ENCODE results near the gene SHROOM3.

The SHROOM3 gene

GRCh38 chr4:76568262-76568661 is 133.2 kb downstream of the SHROOM3 start:
- no peaks in the 10 kb centered on the region for H3K36me3 Mint-ChIP-seq
- peaks cover 4% of the 10 kb centered on the region for H3K27me3 Mint-ChIP-seq
- H3K4me3 Mint-ChIP-seq: no peak overlapping the region
- no peak overlapping the region for H3K27ac Mint-ChIP-seq
- ATAC-seq (ENCODE audit: low read depth) (no peak), DNase-seq (ENCODE audit: low spot score in 2 of 2) (no peak)
- no peaks in the 10 kb centered on the region for H3K4me1 Mint-ChIP-seq
- no peaks in the 10 kb centered on the region for H3K9me3 Mint-ChIP-seq

DNA sequence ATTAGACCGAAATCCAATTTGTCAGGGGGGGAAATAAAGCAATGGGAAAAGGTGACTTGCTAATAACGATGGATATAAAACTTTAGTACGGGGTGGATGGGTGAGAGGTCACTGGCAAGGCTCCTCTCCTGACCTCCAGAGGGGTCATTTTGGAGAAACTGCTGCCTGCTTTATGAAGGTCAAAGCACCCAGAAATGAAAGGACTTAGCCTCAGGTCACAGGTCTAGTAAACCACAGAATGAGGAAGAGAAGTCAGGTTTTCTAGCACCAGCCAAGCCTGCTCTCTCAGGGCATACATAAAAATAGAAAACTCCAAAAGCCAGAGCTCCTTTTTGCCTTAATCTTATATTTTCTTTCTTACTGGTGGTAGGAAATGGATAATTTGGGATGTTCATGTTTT is 134.2 kb downstream of the SHROOM3 start:
- H3K36me3 Mint-ChIP-seq: no peaks in the 10 kb centered on the region
- H3K4me3 Mint-ChIP-seq: no peak overlapping the region
- no peaks in the 10 kb centered on the region for H3K4me1 Mint-ChIP-seq
- no peak for DNase-seq (ENCODE audit: low spot score in 2 of 2)
- H3K9me3 Mint-ChIP-seq: no peaks in the 10 kb centered on the region
- no peak overlapping the region for H3K27ac Mint-ChIP-seq
- no peak for ATAC-seq (ENCODE audit: low read depth)
- H3K27me3 Mint-ChIP-seq: peaks cover 5% of the 10 kb centered on the region

DNA sequence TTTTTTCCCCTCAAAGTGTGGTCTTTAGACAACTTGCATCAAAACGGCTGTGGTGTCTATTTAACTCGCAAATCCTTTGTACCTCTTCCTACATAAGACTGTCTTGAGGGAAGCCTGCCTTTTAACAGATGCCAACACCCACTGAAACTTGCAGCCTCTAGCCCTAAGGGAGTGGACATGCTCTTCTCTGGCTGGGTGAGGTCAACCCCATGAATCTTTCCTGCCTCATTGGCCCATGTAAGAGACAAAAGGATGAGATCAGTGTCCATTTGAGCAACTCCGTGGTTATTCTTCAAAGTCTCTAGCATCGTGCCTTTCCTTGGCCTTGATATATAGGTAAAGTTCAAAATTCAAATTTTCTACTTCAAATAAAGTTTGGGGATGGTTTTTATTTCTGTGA is 134.7 kb downstream of the SHROOM3 start:
- H3K27me3 Mint-ChIP-seq: peaks cover 5% of the 10 kb centered on the region
- no peak for DNase-seq (ENCODE audit: low spot score in 2 of 2)
- ATAC-seq (ENCODE audit: low read depth): no peak
- H3K36me3 Mint-ChIP-seq: no peaks in the 10 kb centered on the region
- H3K4me3 Mint-ChIP-seq: no peak overlapping the region
- H3K9me3 Mint-ChIP-seq: no peaks in the 10 kb centered on the region
- H3K27ac Mint-ChIP-seq: no peak overlapping the region
- H3K4me1 Mint-ChIP-seq: no peaks in the 10 kb centered on the region

DNA sequence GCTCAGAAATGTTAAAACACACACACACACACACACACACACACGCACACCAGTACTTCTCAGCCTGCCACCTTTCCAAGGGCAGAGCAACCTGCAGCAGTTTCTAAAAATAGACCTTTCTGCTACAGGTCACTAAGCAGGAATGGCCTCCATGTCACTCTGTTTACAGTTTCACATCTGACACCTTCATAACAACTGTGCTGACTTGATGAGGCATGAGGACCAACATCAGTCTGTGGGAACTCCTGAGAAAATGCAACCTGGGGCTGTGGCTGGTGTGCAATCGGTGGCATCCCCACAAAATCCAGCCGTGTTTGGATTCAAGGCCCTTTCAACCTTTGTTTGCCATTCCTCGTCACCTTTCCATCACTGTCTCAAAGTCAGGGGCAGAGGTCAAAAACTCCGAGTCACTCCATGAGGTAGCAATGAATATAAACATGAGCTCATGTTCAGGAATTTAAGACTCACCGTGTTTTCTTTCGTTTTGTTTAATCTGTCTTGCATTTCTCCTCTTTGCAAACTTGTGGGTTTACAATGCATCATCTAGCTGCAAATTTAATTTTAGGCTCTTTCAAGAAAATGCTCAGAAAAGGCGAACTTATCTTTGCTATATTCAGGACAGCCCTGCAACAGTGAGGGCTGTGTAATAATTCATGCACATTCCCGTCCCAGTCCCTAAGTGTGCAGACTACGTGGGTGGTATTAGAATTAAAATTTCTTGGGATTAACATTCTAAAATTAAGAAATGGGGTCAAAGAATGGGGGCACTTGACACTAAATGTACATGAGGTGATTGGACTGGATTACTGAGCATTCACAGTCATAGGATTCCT is 135.3 kb downstream of the SHROOM3 start:
- no peak for ATAC-seq (ENCODE audit: low read depth)
- H3K36me3 Mint-ChIP-seq: no peaks in the 10 kb centered on the region
- no peak overlapping the region for H3K27ac Mint-ChIP-seq
- H3K27me3 Mint-ChIP-seq: peaks cover 5% of the 10 kb centered on the region
- no peaks in the 10 kb centered on the region for H3K4me1 Mint-ChIP-seq
- H3K9me3 Mint-ChIP-seq: no peaks in the 10 kb centered on the region
- no peak overlapping the region for H3K4me3 Mint-ChIP-seq
- DNase-seq (ENCODE audit: low spot score in 2 of 2): no peak

- DNase-seq (ENCODE audit: low spot score in 2 of 2) (no peak), ATAC-seq (ENCODE audit: low read depth) (no peak)
- no peaks in the 10 kb centered on the region for H3K36me3 Mint-ChIP-seq
- no peaks in the 10 kb centered on the region for H3K9me3 Mint-ChIP-seq
- H3K4me1 Mint-ChIP-seq: no peaks in the 10 kb centered on the region
- peaks cover 6% of the 10 kb centered on the region for H3K27me3 Mint-ChIP-seq
- no peak overlapping the region for H3K4me3 Mint-ChIP-seq
- H3K27ac Mint-ChIP-seq: no peak overlapping the region
Observed at GRCh38 chr4:76571274-76571673, 136.2 kb downstream of the SHROOM3 start.

DNA sequence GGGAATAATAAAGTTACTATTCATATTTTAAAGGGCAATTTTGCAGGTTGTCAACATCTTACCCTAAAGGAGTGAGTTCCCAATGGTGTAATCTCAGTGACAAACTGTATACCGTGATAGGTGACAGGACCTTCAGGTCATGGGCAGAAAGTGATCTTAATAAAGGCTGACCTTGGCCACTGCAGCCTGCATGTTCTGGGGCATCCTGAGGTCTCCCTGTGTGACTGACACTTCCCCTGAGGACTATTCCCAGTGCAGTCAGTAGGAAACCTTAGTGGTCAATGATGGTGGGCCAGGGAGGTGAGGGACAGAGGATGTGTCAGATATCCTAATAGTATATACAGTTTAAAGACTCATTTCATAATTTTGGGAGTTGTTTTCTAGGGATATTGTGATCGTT is 137.2 kb downstream of the SHROOM3 start:
- ATAC-seq (ENCODE audit: low read depth): no peak
- Mint-ChIP-seq H3K4me1 (no peaks in the 10 kb centered on the region), H3K9me3 (no peaks in the 10 kb centered on the region), H3K4me3 (no peak overlapping the region), H3K27me3 (peaks cover 7% of the 10 kb centered on the region), H3K36me3 (no peaks in the 10 kb centered on the region), H3K27ac (no peak overlapping the region)
- no peak for DNase-seq (ENCODE audit: low spot score in 2 of 2)

GRCh38 chr4:76576824-76577223 is 141.8 kb downstream of the SHROOM3 start:
- Mint-ChIP-seq H3K4me3 (no peak overlapping the region), H3K27me3 (peaks cover 10% of the 10 kb centered on the region), H3K36me3 (no peaks in the 10 kb centered on the region), H3K27ac (no peak overlapping the region), H3K4me1 (no peaks in the 10 kb centered on the region), H3K9me3 (no peaks in the 10 kb centered on the region)
- no peak for ATAC-seq (ENCODE audit: low read depth)
- no peak for DNase-seq (ENCODE audit: low spot score in 2 of 2)

DNA sequence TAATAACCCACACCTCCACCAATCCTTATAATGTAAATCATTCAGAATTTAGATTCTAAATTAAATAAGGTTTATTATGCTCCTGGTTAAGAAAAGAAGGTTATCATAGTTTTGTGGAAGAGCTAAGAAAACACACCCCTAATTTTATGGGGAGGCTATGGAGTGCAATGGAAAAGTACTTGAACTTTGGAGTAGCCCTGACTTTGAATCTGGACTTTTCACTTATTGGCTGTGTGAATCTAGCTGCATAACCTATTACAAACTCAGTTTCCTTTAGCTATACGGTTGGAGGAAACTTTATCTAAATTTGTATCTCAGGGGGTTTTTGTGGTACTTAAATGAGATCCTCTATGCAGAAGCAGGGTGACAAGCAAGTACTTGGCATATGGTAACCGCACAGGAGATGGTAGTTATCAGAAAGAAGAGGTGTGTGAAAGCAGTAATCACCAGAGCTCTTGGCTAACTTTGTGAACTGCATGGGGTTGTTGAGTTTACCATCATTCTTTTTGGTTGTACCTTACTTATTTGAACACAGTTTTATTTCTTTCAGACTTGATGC is 143.1 kb downstream of the SHROOM3 start:
- Mint-ChIP-seq H3K4me1 (no peaks in the 10 kb centered on the region), H3K27me3 (peaks cover 13% of the 10 kb centered on the region), H3K4me3 (no peak overlapping the region), H3K9me3 (no peaks in the 10 kb centered on the region), H3K27ac (no peak overlapping the region), H3K36me3 (no peaks in the 10 kb centered on the region)
- no peak for ATAC-seq (ENCODE audit: low read depth)
- DNase-seq (ENCODE audit: low spot score in 2 of 2): no peak

GRCh38 chr4:76579596-76580375 is 144.8 kb downstream of the SHROOM3 start:
- Mint-ChIP-seq H3K27ac (no peak overlapping the region), H3K4me3 (no peak overlapping the region), H3K36me3 (no peaks in the 10 kb centered on the region), H3K4me1 (no peaks in the 10 kb centered on the region), H3K9me3 (no peaks in the 10 kb centered on the region), H3K27me3 (peaks cover 17% of the 10 kb centered on the region)
- ATAC-seq (ENCODE audit: low read depth) (no peak), DNase-seq (ENCODE audit: low spot score in 2 of 2) (no peak)

- no peaks in the 10 kb centered on the region for H3K9me3 Mint-ChIP-seq
- H3K27me3 Mint-ChIP-seq: peaks cover 19% of the 10 kb centered on the region
- no peak overlapping the region for H3K27ac Mint-ChIP-seq
- H3K4me3 Mint-ChIP-seq: no peak overlapping the region
- no peaks in the 10 kb centered on the region for H3K36me3 Mint-ChIP-seq
- DNase-seq (ENCODE audit: low spot score in 2 of 2) (no peak), ATAC-seq (ENCODE audit: low read depth) (no peak)
- peaks cover 4% of the 10 kb centered on the region for H3K4me1 Mint-ChIP-seq
Observed at GRCh38 chr4:76581077-76581962, 146.3 kb downstream of the SHROOM3 start.

DNA sequence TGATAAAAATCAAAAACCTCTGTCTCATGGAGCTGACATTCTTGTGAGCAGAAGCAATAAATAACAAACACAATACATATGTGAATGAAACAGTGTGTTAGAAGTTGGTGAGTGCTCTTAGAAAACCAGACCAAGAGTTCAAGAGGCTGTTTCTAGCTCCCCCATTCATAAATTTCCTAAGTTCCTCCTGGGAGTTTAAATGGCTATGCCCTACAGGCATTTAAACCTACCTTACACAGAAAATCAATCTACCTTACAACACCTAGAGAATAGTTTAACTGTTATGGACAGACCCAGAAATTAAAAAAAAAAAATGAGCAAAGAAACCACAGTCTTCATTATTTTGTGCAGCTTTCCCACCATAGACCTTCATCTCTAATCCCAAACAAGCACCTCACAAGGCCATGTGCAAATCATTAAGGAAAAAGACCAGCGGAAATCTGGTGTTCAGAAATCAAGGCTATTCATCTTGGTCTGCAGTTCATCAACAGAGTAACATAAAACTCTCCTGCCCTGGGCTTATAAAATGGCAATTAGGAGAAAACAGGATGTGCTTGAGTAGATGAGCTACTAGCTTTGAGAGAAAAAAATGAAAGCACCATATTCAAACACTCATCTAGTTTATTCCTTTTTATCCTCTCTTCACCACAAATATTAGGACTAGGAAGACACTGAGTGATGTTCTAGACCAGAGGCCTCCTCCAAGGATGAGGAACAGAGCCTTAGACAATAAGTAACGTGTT is 147.2 kb downstream of the SHROOM3 start:
- H3K27me3 Mint-ChIP-seq: peaks cover 22% of the 10 kb centered on the region
- H3K27ac Mint-ChIP-seq: no peak overlapping the region
- H3K4me1 Mint-ChIP-seq: peaks cover 4% of the 10 kb centered on the region
- no peak for DNase-seq (ENCODE audit: low spot score in 2 of 2)
- no peak overlapping the region for H3K4me3 Mint-ChIP-seq
- no peaks in the 10 kb centered on the region for H3K36me3 Mint-ChIP-seq
- no peaks in the 10 kb centered on the region for H3K9me3 Mint-ChIP-seq
- no peak for ATAC-seq (ENCODE audit: low read depth)

DNA sequence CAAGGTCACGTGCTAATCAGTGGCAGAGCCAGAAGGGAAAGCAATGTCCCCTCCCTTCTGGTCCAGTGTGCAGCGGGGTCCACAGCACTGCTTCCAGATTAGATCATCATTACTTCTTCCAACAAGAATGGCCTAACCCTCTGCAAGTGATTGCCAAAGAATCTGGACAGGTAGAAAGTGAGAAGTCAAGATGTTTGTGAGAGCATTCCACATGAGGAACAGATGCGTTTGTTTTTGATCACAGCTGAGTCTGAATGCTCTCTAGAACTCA is 147.7 kb downstream of the SHROOM3 start:
- Mint-ChIP-seq H3K27me3 (peaks cover 22% of the 10 kb centered on the region), H3K27ac (no peak overlapping the region), H3K4me1 (peaks cover 4% of the 10 kb centered on the region), H3K36me3 (no peaks in the 10 kb centered on the region), H3K4me3 (no peak overlapping the region), H3K9me3 (no peaks in the 10 kb centered on the region)
- ATAC-seq (ENCODE audit: low read depth) (no peak), DNase-seq (ENCODE audit: low spot score in 2 of 2) (no peak)

Data from memory B cell (primary cell).